GM19452 (cell line): ENCODE data around the gene HHLA2.
"Not testable (repeated sequence)": the region's sequence is repeated elsewhere in the genome, so short reads cannot be mapped to it uniquely, and the experiment has no call there.

Source experiments
- ATAC-seq: cut with Tn5 transposase; IDR thresholded peaks from one replicate; pipeline ENCODE4 v1.9.1; 2021; ENCODE audit not compliant: unreplicated experiment

Gene HHLA2

DNA sequence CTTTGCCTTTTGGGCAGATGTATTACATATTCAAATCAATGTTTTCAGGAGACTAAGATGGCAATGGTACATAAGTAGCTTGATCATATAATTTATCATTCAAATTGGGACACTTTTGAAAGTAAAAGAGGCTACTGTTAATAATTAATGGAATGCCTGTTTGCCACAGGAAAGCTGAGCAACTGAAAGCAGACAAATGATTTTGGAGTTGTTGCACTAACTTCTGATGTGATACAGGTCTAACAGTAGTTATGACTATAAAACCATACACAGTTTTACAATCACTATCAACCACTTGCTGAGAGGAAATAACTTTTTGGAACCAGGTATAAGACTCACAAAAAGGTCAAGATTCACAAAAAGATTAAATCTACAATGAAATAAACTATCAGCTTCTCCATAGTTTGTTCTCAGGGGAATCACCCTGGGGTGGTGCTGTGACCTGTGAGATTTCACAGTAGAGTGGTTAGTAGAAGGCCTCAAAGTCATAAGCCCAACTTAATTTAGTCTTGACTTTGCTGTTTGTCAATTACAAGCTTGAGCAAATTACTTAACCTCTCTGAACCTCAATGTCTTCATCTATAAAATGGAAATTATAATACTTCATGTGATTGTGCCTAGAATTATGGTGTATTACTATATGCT is 42.7 kb downstream of the HHLA2 start:
- peak; percentile 46 for ATAC-seq

GRCh38 chr3:108341911-108342310 is 45.6 kb downstream of the HHLA2 start:
- ATAC-seq: no peak

DNA sequence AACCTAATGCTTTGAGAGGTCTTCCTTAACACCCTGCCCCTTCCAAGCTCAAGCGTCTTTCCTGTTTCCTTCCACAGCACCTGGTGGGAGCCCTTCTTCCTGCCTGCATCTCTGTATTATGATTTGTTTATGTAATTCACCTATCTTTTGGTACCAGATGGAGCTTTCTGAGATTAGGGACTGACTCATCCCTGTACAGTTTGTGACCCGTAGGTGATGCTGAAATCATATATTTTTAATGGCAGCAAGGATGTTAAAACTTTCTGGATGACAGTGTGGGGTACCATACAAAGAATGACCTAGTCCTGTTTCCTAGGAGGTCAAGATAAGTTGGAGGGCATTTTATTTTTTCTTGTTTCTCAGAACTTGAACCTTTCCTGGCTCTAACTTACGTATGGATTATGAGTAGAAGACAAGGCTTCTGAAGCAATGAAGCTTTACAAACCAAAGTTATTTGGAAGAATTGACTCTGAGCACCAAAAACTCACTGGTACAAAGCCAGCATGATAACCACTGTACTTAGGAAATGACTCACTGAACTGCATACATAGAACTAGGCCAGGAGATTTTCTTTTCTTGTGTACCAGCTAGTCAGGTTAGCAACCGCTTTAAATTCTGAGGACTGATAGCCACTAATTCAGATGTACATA is 46.6 kb downstream of the HHLA2 start:
- peak; percentile 72 for ATAC-seq

GRCh38 chr3:108343491-108343890 is 47.1 kb downstream of the HHLA2 start:
- ATAC-seq: no peak

DNA sequence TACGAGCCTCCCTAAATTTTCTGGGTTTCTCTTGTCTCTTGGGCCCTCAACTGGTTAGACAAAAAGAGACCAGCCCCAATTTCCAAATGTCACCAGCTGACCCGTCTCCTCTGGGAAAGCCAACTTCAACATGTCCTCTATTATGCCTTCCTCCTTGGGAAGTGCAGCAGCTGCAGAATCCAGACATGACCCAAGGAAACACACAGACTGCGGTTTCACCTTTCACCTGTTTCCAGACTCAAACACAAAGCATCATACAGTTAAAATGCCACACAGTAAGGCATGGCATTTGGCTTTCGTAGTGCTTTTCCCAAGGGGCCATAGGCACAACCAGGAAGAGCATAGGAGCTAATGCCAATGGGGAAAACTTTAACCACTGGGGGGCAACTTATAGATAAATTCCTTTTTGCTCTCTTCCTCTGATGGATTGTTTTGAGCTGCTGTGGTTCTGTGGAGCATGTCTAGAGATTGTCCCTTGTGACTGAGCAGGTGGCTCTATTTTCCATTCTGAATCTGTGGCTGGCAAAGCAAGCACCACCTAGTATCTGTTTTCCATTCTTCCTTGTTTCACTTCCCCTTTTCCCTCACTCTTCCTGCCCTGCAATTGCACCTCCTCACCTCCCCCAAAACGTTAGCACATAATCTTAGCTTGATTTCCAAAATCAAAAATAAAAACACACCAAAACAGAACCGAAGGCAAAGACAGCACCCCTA is 49.3 kb downstream of the HHLA2 start:
- ATAC-seq: no peak

GRCh38 chr3:108346301-108347227 is 50.2 kb downstream of the HHLA2 start:
- no peak for ATAC-seq

DNA sequence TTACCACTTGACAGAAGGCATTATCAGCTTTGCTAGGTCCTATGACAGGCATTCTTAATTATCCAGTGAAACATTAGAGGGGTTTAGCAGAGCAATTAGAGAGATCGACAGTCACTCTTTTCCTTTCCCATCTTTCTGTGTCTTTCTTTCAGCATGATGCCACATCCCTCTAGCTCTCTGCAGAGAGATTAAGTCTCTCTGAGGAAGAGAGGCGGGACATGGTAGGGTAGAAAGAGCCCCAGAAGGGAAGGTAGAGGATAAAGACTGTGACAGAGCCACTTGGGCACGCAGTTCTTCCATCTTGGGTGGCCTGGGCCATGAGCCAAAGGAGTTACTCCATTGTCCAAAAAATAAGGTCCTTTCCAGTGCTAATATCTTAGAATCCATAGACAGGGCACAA is 55.8 kb downstream of the HHLA2 start:
- no peak for ATAC-seq

GRCh38 chr3:108354562-108354961 is 58.2 kb downstream of the HHLA2 start:
- no peak for ATAC-seq

DNA sequence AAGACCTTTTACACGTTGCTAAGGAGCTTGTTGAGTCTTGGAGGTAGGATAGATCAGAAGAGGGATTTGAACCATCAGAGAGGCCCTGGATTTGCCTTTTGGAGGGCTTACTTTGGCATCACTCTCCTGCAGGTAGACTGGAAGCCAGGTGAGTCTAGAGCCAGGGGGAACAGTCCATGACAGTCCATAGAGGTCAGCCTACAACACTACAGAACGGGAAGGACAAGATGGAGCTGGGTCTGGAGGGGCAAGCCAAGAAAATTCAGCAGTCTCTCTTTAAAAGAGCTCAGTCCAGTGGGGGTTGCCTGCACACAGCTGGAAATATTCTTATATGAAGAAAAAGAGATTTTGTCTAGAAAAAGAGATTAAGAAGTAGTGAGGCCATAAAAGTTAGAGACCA is 60.7 kb downstream of the HHLA2 start:
- ATAC-seq: no peak

DNA sequence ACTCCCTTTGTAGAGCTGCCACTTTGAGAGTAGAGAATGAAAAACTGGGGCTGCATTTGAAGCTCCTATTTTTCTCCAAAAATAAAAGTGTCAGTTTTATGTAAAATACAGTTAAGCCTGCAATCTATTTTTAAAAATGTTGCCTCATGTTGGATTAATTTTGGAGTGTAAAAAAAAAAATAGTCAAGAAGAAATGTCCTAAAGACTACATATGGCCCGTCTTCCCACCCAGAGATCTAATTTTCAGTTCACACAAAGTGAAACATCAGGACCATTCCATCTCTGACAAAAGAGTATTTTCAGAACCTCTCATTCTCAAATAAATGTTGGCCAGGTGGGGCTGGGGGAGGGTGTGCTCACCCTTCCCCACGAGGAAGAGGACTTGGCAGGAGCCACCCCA is 62.7 kb downstream of the HHLA2 start:
- ATAC-seq: no peak

DNA sequence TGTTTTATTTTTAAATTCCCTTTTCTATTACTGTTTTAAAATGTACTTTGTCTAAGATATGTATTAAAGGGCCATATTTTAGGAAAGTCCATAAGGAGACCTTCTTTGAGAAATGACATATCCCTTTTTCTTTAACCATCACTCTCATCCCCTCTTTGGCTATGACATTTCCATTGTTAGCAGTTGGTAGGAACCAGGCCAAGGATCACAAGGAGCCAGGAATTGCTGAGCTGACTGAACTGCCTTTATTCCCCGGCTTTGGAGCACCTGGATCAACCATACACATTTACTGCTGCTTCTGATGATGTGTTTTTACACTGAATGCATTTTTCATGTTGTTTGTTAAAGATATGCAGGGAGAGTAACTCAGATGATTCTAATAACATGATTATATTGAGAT is 79.7 kb downstream of the HHLA2 start:
- ATAC-seq: no peak

- no peak for ATAC-seq
Observed at GRCh38 chr3:108377384-108377783, 81.0 kb downstream of the HHLA2 start.

DNA sequence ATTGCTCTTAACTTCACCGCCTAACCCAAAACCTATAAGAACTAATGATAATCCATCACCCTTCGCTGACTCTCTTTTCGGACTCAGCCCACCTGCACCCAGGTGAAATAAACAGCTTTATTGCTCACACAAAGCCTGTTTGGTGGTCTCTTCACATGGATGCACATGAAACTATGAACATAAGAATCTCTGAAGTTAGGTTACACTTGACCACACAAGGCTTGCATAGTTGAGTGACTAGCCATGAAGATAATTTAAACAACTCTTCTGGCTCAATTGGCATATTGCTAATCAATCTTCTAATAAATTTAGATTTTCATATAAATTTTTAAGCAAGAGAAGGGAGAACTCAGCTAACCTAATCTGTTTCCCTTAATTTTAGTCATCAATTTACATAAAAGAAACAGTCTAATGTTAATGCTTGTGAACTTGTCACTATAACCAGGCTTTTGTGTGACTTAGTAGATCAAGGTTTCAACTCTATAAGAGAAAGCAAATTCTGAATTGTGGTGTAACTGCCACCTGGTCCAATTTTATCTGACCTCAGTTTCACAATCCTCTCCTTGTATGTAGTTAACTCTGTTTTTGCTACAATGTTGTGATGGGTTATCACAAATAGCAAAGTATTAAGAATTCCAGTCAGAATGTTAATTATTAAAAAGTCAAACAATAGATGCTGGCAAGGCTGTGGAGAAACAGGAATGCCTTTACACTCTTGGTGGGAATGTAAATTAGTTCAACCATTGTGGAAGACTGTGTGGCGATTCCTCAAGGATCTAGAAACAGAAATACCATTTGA is 82.0 kb downstream of the HHLA2 start:
- no peak for ATAC-seq

DNA sequence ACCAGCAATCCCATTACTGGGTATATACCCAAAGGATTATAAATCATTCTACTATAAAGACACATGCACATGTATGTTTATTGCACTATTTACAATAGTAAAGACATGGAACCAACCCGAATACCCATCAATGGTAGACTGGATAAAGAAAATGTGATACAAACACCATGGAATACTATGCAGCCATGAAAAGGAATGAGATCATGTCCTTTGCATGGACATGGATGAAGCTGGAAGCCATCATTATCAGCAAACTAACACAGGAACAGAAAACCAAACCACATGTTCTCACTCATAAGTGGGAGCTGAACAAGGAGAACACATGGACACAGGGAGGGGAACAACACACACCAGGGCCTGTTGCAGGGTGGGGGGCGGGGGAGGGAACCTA is 82.6 kb downstream of the HHLA2 start:
- ATAC-seq: not testable (repeated sequence)

- no peak for ATAC-seq
Observed at GRCh38 chr3:108380128-108380795, 83.9 kb downstream of the HHLA2 start.

DNA sequence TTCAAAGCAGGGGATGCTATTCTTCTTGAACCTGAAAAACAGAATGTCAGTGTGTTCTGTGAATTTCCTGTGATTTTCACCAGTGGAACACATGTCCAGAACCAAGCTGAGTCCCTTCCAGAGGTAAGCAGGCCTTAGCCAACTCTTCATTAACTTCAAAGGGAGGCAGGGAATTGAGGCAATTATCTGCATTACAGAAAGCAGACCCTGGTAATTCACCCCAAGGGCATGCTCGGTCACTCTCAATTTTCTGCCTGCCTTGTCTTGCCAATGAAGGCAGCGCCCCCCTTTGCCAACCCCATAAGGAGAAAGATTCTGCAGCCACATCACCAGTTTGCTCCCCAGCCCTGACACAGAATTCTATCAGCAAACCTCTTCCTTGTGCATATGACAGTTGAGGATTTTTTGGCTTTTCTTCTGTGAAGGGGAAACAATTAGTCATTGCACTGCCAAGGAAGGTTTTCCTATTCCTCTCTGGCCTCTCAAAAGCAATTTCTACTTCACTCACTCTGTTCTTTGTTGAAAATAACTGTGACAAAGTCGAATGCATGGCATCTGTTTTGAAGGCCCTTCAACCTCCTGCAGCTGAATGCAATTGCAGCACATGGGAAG is 85.3 kb downstream of the HHLA2 start:
- ATAC-seq: no peak

DNA sequence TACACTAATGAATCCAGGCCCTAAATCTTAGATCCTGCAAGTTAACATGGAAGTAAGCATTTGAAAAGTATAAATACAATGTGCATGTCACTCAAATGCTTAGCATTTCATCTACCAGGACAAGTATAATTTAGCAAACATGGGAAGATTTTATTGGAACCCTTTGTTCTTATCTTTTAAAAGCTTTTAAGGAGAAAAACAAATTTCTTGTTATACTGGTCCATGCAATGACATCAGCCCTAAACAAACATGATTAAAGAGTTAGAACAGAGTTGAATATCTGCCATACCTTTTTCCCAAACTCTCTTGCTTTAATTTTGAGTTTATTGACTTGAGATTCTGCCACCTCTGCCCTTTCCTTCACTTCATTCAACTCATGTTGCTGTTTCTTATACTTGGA is 87.0 kb downstream of the HHLA2 start:
- ATAC-seq: no peak

- ATAC-seq: no peak
Observed at GRCh38 chr3:108387063-108387462, 90.7 kb downstream of the HHLA2 start.
